WTC11 (cell line): ENCODE measurements around the gene HTRA2. TPM values are rescaled to one million over a fixed set of nuclear protein-coding genes. Genes with fewer than 3 reads are reported as not detected.

Source experiments
- ATAC-seq: fragments of 200-7000 bp; cut with Tn5 transposase; 2 replicates; pipeline ENCODE4 v1.10.0; 2021; ENCODE audit warnings: mild to moderate bottlenecking, moderate library complexity
- CTCF ChIA-PET: fragments of 300-600 bp; sonication (Branson Sonifier 250); formaldehyde crosslinking; loops from one replicate; lab custom pipeline; 2021; ENCODE audit warnings: antibody characterized with exemption; lab: Charles Lee
- POLR2A ChIA-PET: fragments of 350-600 bp; sonication (Branson Sonifier 250); formaldehyde crosslinking; loops from one replicate; lab custom pipeline; 2021; ENCODE audit warnings: antibody characterized with exemption; lab: Charles Lee
- DNase-seq: peaks from one replicate; pipeline ENCODE4 v3.0.0; 2021; ENCODE audit warnings: low spot score
- H3K27ac Mint-ChIP-seq: 2 replicates; pipeline ENCODE4 v1.8.0; 2021; ENCODE audit warnings: mixed read lengths
- H3K27me3 Mint-ChIP-seq: 2 replicates; pipeline ENCODE4 v1.8.0; 2021; ENCODE audit warnings: low read depth, mild to moderate bottlenecking, moderate library complexity, mixed read lengths
- H3K36me3 Mint-ChIP-seq: 2 replicates; pipeline ENCODE4 v1.8.0; 2021; ENCODE audit warnings: mixed read lengths
- H3K4me1 Mint-ChIP-seq: 2 replicates; pipeline ENCODE4 v1.8.0; 2022; ENCODE audit warnings: mixed read lengths
- H3K4me3 Mint-ChIP-seq: 2 replicates; pipeline ENCODE4 v1.8.0; 2021; ENCODE audit warnings: mild to moderate bottlenecking, moderate library complexity, mixed read lengths
- H3K9me3 Mint-ChIP-seq: 2 replicates; pipeline ENCODE4 v1.8.0; 2021; ENCODE audit warnings: mixed read lengths
- ELF4 ChIP-seq: sonication (generic); formaldehyde crosslinking; IDR thresholded peaks from 2 replicates; pipeline ENCODE4 v1.8.1; 2022; ENCODE audit warnings: low read depth, mild to moderate bottlenecking, moderate library complexity, missing genetic modification reagents
- NFYB ChIP-seq: sonication (generic); formaldehyde crosslinking; conservative IDR thresholded peaks from 2 replicates; pipeline ENCODE4 v1.8.0; 2022; ENCODE audit warnings: low read depth, missing genetic modification reagents
- NR2C2 ChIP-seq: sonication (generic); formaldehyde crosslinking; IDR thresholded peaks from 2 replicates; pipeline ENCODE4 v1.8.0; 2022; ENCODE audit warnings: mild to moderate bottlenecking, missing genetic modification reagents
- SMAD3 ChIP-seq: sonication (generic); formaldehyde crosslinking; IDR thresholded peaks from 2 replicates; pipeline ENCODE4 v1.8.0; 2022; ENCODE audit warnings: missing genetic modification reagents, mild to moderate bottlenecking, borderline replicate concordance
- ZBTB21 ChIP-seq: sonication (generic); formaldehyde crosslinking; IDR thresholded peaks from 2 replicates; pipeline ENCODE4 v1.8.1; 2023; ENCODE audit warnings: mild to moderate bottlenecking, missing genetic modification reagents, borderline replicate concordance
- ZNF138 ChIP-seq: sonication (generic); formaldehyde crosslinking; conservative IDR thresholded peaks from 2 replicates; pipeline ENCODE4 v1.8.1; 2022; ENCODE audit warnings: mild to moderate bottlenecking, moderate library complexity, missing genetic modification reagents
- total RNA-seq: library from RNA; stranded (reverse); gene quantifications from 3 replicates; pipeline ENCODE4 v1.2.3, GENCODE V29; 2021
- TF ChIP-seq, protein P1 (sequence below): sonication (generic); formaldehyde crosslinking; IDR thresholded peaks from 2 replicates; pipeline ENCODE4 v1.8.1; 2022; ENCODE audit warnings: missing genetic modification reagents, borderline replicate concordance
- TF ChIP-seq, protein P2 (sequence below): sonication (generic); formaldehyde crosslinking; IDR thresholded peaks from 2 replicates; pipeline ENCODE4 v1.8.1; 2023; ENCODE audit warnings: mild to moderate bottlenecking, missing genetic modification reagents, borderline replicate concordance
- TF ChIP-seq, protein P3 (sequence below): sonication (generic); formaldehyde crosslinking; IDR thresholded peaks from 2 replicates; pipeline ENCODE4 v1.8.1; 2023; ENCODE audit warnings: mild to moderate bottlenecking, missing genetic modification reagents
- TF ChIP-seq, protein P4 (sequence below): sonication (generic); formaldehyde crosslinking; conservative IDR thresholded peaks from 2 replicates; pipeline ENCODE4 v1.8.1; 2023; ENCODE audit warnings: mild to moderate bottlenecking, low read depth, missing genetic modification reagents, moderate library complexity

HTRA2 gene
- total RNA-seq, 1 experiment from 2014 or later = 30.0 TPM

DNA sequence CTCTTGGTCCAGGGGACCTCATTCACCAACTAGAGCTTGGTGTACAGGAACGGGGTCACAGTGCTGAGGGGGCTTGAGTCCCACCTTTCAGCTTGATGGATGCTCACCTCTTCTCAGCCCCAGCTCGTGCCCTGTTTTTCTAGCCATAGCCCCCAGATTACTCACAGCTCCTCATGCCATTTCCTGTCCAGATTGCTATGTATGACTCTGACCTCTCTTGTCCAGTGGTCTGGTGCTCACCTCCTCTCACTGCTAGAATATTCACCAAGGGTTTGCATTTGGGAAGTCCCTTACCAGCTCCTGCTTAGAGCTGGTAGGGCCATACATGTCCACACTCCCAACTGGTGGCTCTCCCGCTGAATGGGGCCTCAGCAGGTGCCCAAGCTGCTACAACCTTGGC is 36.2 kb upstream of the HTRA2 start:
- ChIA-PET POLR2A (interaction anchor here (1.0 kb wide), 1 partner anchor 9 kb away, joined by 3 read pairs; no protein-coding TSS in a partner anchor), CTCF (interaction anchor here (1.0 kb wide), 1 partner anchor 10 kb away, joined by 3 read pairs; the partner anchor contains the start of genes CCDC142 and TTC31)
- TF ChIP-seq, protein P1, sequence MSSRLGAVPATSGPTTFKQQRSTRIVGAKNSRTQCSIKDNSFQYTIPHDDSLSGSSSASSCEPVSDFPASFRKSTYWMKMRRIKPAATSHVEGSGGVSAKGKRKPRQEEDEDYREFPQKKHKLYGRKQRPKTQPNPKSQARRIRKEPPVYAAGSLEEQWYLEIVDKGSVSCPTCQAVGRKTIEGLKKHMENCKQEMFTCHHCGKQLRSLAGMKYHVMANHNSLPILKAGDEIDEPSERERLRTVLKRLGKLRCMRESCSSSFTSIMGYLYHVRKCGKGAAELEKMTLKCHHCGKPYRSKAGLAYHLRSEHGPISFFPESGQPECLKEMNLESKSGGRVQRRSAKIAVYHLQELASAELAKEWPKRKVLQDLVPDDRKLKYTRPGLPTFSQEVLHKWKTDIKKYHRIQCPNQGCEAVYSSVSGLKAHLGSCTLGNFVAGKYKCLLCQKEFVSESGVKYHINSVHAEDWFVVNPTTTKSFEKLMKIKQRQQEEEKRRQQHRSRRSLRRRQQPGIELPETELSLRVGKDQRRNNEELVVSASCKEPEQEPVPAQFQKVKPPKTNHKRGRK (CRISPR knock-in tag) = no peak
- TF ChIP-seq, protein P2, sequence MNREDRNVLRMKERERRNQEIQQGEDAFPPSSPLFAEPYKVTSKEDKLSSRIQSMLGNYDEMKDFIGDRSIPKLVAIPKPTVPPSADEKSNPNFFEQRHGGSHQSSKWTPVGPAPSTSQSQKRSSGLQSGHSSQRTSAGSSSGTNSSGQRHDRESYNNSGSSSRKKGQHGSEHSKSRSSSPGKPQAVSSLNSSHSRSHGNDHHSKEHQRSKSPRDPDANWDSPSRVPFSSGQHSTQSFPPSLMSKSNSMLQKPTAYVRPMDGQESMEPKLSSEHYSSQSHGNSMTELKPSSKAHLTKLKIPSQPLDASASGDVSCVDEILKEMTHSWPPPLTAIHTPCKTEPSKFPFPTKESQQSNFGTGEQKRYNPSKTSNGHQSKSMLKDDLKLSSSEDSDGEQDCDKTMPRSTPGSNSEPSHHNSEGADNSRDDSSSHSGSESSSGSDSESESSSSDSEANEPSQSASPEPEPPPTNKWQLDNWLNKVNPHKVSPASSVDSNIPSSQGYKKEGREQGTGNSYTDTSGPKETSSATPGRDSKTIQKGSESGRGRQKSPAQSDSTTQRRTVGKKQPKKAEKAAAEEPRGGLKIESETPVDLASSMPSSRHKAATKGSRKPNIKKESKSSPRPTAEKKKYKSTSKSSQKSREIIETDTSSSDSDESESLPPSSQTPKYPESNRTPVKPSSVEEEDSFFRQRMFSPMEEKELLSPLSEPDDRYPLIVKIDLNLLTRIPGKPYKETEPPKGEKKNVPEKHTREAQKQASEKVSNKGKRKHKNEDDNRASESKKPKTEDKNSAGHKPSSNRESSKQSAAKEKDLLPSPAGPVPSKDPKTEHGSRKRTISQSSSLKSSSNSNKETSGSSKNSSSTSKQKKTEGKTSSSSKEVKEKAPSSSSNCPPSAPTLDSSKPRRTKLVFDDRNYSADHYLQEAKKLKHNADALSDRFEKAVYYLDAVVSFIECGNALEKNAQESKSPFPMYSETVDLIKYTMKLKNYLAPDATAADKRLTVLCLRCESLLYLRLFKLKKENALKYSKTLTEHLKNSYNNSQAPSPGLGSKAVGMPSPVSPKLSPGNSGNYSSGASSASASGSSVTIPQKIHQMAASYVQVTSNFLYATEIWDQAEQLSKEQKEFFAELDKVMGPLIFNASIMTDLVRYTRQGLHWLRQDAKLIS (CRISPR knock-in tag) = no peak
- no peak for TF ChIP-seq ELF4 (CRISPR knock-in tag)
- TF ChIP-seq, protein P3, sequence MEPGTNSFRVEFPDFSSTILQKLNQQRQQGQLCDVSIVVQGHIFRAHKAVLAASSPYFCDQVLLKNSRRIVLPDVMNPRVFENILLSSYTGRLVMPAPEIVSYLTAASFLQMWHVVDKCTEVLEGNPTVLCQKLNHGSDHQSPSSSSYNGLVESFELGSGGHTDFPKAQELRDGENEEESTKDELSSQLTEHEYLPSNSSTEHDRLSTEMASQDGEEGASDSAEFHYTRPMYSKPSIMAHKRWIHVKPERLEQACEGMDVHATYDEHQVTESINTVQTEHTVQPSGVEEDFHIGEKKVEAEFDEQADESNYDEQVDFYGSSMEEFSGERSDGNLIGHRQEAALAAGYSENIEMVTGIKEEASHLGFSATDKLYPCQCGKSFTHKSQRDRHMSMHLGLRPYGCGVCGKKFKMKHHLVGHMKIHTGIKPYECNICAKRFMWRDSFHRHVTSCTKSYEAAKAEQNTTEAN = no peak
- TF ChIP-seq NR2C2 (CRISPR knock-in tag) = no peak
- TF ChIP-seq SMAD3 (CRISPR knock-in tag) = no peak
- TF ChIP-seq ZNF138 (CRISPR knock-in tag) = no peak
- ATAC-seq (no peak), DNase-seq (no peak)
- no peak overlapping the region for H3K27ac Mint-ChIP-seq
- no peaks in the 10 kb centered on the region for H3K9me3 Mint-ChIP-seq
- no peak overlapping the region for H3K4me3 Mint-ChIP-seq
- peaks cover 12% of the 10 kb centered on the region for H3K4me1 Mint-ChIP-seq
- peaks cover 39% of the 10 kb centered on the region for H3K36me3 Mint-ChIP-seq
- H3K27me3 Mint-ChIP-seq = peaks cover 44% of the 10 kb centered on the region

DNA sequence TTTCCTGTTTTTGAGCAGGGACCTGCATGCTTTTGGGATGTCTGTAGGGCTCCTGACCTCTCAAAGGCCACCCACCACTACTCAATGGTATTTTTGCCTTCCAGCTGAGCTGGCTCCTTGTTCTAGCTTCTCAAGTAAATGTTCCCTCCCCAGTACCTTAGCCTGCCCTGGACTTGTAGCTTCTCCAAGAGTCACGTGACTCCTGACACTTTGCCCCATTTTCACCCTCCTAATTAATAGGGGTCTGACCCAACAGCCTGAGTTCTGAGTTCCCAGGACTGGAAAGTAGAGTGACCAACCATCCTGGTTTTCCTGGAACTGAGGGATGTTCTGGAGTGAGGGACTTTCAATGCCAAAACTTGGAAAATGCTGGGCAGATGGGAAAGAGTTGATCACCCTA is 34.3 kb upstream of the HTRA2 start:
- H3K4me3 Mint-ChIP-seq = no peak overlapping the region
- CTCF ChIA-PET = no interaction called here
- no peaks in the 10 kb centered on the region for H3K9me3 Mint-ChIP-seq
- peaks cover 34% of the 10 kb centered on the region for H3K36me3 Mint-ChIP-seq
- no peak overlapping the region for H3K27ac Mint-ChIP-seq
- peaks cover 23% of the 10 kb centered on the region for H3K4me1 Mint-ChIP-seq
- no peak for ATAC-seq
- POLR2A ChIA-PET = no interaction called here
- peaks cover 63% of the 10 kb centered on the region for H3K27me3 Mint-ChIP-seq
- no peak for TF ChIP-seq ZBTB21 (CRISPR knock-in tag)
- TF ChIP-seq NFYB (CRISPR knock-in tag) = no peak
- TF ChIP-seq, protein P4, sequence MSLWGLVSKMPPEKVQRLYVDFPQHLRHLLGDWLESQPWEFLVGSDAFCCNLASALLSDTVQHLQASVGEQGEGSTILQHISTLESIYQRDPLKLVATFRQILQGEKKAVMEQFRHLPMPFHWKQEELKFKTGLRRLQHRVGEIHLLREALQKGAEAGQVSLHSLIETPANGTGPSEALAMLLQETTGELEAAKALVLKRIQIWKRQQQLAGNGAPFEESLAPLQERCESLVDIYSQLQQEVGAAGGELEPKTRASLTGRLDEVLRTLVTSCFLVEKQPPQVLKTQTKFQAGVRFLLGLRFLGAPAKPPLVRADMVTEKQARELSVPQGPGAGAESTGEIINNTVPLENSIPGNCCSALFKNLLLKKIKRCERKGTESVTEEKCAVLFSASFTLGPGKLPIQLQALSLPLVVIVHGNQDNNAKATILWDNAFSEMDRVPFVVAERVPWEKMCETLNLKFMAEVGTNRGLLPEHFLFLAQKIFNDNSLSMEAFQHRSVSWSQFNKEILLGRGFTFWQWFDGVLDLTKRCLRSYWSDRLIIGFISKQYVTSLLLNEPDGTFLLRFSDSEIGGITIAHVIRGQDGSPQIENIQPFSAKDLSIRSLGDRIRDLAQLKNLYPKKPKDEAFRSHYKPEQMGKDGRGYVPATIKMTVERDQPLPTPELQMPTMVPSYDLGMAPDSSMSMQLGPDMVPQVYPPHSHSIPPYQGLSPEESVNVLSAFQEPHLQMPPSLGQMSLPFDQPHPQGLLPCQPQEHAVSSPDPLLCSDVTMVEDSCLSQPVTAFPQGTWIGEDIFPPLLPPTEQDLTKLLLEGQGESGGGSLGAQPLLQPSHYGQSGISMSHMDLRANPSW (CRISPR knock-in tag) = no peak
- no peak for DNase-seq
